Upper lobe of left lung (tissue), 4 donors: ENCODE results near the gene DDHD1.
"Not testable (repeated sequence)": the region's sequence is repeated elsewhere in the genome, so short reads cannot be mapped to it uniquely, and the experiment has no call there.

Source experiments
- POLR2AphosphoS5 ChIP-seq, 2 donors: sonication (generic); formaldehyde crosslinking; IDR thresholded peaks; one replicate each; pipeline ENCODE4 v1.5.1; 2017; ENCODE audit warnings: antibody characterized with exemption in 2 of 2
- TF ChIP-seq, protein P1 (sequence below), 6 experiments: fragments of 450-650 bp in 4 of 6; fragments of 200-600 bp in 2 of 6; sonication (generic) in 2 of 6; IDR thresholded peaks; one replicate each; pipeline ENCODE4 v1.5.1; 2016 to 2019; ENCODE audit warnings: antibody characterized with exemption in 6 of 6

DNA sequence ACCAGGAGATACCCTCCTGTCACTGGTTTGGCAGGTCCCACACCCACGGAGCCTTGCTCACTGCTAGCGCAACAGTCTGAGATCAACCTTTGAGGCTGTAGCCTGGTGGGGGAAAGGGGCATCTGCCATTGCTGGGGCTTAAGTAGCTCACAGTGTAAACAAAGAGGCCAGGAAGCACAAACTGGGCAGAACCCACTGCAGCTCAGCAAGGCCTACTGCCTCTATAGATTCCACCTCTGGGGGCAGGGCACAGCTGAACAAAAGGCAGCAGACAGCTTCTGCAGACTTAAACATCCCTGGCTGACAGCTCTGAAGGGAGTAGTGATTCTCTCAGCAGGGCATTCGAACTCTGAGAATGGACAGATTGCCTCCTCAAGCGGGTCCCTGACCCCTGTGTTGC is 35.6 kb downstream of the DDHD1 start:
- not testable (repeated sequence) for TF ChIP-seq POLR2AphosphoS5 (IDR thresholded peaks at IDR 0.05)
- TF ChIP-seq, protein P1, sequence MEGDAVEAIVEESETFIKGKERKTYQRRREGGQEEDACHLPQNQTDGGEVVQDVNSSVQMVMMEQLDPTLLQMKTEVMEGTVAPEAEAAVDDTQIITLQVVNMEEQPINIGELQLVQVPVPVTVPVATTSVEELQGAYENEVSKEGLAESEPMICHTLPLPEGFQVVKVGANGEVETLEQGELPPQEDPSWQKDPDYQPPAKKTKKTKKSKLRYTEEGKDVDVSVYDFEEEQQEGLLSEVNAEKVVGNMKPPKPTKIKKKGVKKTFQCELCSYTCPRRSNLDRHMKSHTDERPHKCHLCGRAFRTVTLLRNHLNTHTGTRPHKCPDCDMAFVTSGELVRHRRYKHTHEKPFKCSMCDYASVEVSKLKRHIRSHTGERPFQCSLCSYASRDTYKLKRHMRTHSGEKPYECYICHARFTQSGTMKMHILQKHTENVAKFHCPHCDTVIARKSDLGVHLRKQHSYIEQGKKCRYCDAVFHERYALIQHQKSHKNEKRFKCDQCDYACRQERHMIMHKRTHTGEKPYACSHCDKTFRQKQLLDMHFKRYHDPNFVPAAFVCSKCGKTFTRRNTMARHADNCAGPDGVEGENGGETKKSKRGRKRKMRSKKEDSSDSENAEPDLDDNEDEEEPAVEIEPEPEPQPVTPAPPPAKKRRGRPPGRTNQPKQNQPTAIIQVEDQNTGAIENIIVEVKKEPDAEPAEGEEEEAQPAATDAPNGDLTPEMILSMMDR (IDR thresholded peaks at IDR 0.05), result not testable (repeated sequence)
